Measurements from ENCODE around the gene CEP57L1. TPM values are rescaled to one million over a fixed set of nuclear protein-coding genes. Genes with fewer than 3 reads are reported as not detected.
A peak's percentile ranks its signal among the peaks of the same experiment; 100 is the strongest.

CEP57L1 gene
- total and polyA plus RNA-seq, 9 of the 15 experiments (the other 6 are each of a cell fraction or from before 2014, with no cell fraction given) = 39.4 to 88.6 (median 61.8) TPM

DNA sequence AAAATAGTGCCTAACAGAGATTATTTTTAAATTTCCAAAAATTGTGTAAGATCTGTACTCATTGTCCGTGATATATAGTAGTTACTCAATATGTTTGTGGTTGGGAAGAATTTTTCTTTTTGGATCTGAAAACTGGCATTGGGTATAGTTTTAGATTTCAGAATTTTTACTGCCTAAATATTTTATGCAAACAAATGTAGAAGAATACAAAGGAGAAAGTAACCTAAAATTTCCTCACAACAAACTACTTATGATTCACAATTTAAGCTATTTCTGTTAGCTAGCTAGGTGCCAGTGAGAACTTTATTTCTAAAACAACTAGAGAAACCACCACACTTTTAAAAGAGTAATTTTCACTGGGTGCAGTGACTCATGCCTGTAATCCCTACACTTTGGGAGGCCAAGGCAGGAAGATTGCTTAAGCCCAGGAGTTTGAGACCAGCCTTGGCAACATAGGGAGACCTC is 39.5 kb upstream of the CEP57L1 start:
- Histone ChIP-seq H3K4me2 (ENCODE audit: insufficient read depth, low read length) (no peak overlapping the region), H3K79me2 (ENCODE audit: control insufficient read depth, insufficient read depth, low read length) (no peaks in the 10 kb centered on the region), H3K9me3 (replicated peaks; ENCODE audit: control insufficient read depth, insufficient read depth, low read depth, low read length) (no peaks in the 10 kb centered on the region), H3K9me1 (ENCODE audit: control insufficient read depth, insufficient read depth, low read length) (no peaks in the 10 kb centered on the region), H2AFZ (ENCODE audit: low read depth, low read length) (no peak overlapping the region), H3K27ac (ENCODE audit: extremely low read depth, low read depth, low read length) (no peak overlapping the region), H4K20me1 (replicated peaks; ENCODE audit: control insufficient read depth, insufficient read depth, low read length) (no peaks in the 10 kb centered on the region), H3K4me1 (replicated peaks in 1 of 2; ENCODE audit: control insufficient read depth in 2 of 2, insufficient read depth in 2 of 2, low read length in 2 of 2) (peaks cover 0 to 13% of the 10 kb centered on the region in 2 experiments; a peak in 2 of 5 replicates), H3K4me3 (no peak overlapping the region), H3K9ac (ENCODE audit: insufficient read depth in 1 of 2, low read depth in 2 of 2, low read length in 2 of 2) (no peak overlapping the region), H3K36me3 (ENCODE audit: control insufficient read depth, insufficient read depth, low read length) (no peaks in the 10 kb centered on the region), H3K27me3 (ENCODE audit: control insufficient read depth in 2 of 2, insufficient read depth in 2 of 2, low read length in 2 of 2) (no peaks in the 10 kb centered on the region)
- ATAC-seq (no peak), FAIRE-seq (no peak), DNase-seq (ENCODE audit: extremely low read depth in 1 of 4, low spot score in 3 of 4) (no peak)
- in situ Hi-C loops (cut with MboI) (loop anchor here (25.0 kb wide), 1 partner anchor 144 kb away; no protein-coding TSS in a partner anchor), intact Hi-C loops (cut with micrococcal nuclease) (no loop called here)
- TF ChIP-seq MAFG (tag; conservative IDR thresholded peaks at IDR 0.05) = no peak
- TF ChIP-seq CEBPG (CRISPR knock-in tag; IDR thresholded peaks at IDR 0.05) = no peak
- 0 out of 4 replicates have a peak, but pooled peaks of 1 of the 2 experiments have one; percentile 28 for TF ChIP-seq CEBPG (tag; conservative IDR thresholded peaks at IDR 0.05 in 1 of 2, IDR thresholded peaks at IDR 0.05 in 1 of 2)
- WGBS (ENCODE audit: insufficient coverage, low coverage, missing lambda C conversion rate) = 57% methylated on average over 1 of the region's 1 CpG
- CTCF ChIA-PET (ENCODE audit: low intra/inter-chr PET ratio) = no interaction called here
- BruUV-seq (replicated peaks) = no TSS peak
- POLR2A ChIA-PET = no interaction called here

DNA sequence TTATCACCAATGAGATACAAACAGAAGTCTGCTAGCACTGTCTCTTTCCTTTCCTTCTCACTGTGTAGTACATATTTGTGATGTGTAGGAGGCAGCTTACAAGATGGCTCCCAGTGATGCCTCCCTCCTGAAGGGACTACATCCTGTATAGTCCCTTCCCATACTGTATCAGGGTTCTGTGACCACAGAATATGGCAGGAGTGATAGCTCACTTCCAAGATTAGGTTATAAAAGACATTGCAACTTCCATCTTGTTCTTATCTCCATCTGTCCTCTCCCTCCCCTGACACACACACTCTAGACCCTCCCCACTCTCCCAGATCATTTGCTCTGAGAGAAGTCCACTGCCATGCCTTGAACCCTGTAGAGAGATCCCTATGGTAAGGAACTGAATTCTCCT is 38.6 kb upstream of the CEP57L1 start:
- no peaks in the 10 kb centered on the region for H3K9me1 ChIP-seq (ENCODE audit: control insufficient read depth, insufficient read depth, low read length)
- H3K79me2 ChIP-seq (ENCODE audit: control insufficient read depth, insufficient read depth, low read length) = no peaks in the 10 kb centered on the region
- no peaks in the 10 kb centered on the region for H3K27me3 ChIP-seq (ENCODE audit: control insufficient read depth in 2 of 2, insufficient read depth in 2 of 2, low read length in 2 of 2)
- DNase-seq (ENCODE audit: extremely low read depth in 1 of 4, low spot score in 3 of 4) (peak in 3 of 4 experiments; percentile 14 to 24 (median 19)), ATAC-seq (peak; percentile 79), FAIRE-seq (peak; percentile 35)
- no peak overlapping the region for H3K4me2 ChIP-seq (ENCODE audit: insufficient read depth, low read length)
- H3K4me3 ChIP-seq = no peak overlapping the region
- peaks cover 0 to 12% of the 10 kb centered on the region in 2 experiments; a peak in 2 of 5 replicates for H3K4me1 ChIP-seq (replicated peaks in 1 of 2; ENCODE audit: control insufficient read depth in 2 of 2, insufficient read depth in 2 of 2, low read length in 2 of 2)
- BruUV-seq (replicated peaks) = no TSS peak
- intact Hi-C loops (cut with micrococcal nuclease) (no loop called here), in situ Hi-C loops (cut with MboI) (loop anchor here (25.0 kb wide), 1 partner anchor 144 kb away; no protein-coding TSS in a partner anchor)
- H4K20me1 ChIP-seq (replicated peaks; ENCODE audit: control insufficient read depth, insufficient read depth, low read length) = no peaks in the 10 kb centered on the region
- H3K9me3 ChIP-seq (replicated peaks; ENCODE audit: control insufficient read depth, insufficient read depth, low read depth, low read length) = no peaks in the 10 kb centered on the region
- H3K36me3 ChIP-seq (ENCODE audit: control insufficient read depth, insufficient read depth, low read length) = no peaks in the 10 kb centered on the region
- no peak overlapping the region for H2AFZ ChIP-seq (ENCODE audit: low read depth, low read length)
- CTCF ChIA-PET (ENCODE audit: low intra/inter-chr PET ratio) = no interaction called here
- no peak overlapping the region for H3K27ac ChIP-seq (ENCODE audit: extremely low read depth, low read depth, low read length)
- no peak overlapping the region for H3K9ac ChIP-seq (ENCODE audit: insufficient read depth in 1 of 2, low read depth in 2 of 2, low read length in 2 of 2)
- POLR2A ChIA-PET = no interaction called here
- TF ChIP-seq, protein P1, sequence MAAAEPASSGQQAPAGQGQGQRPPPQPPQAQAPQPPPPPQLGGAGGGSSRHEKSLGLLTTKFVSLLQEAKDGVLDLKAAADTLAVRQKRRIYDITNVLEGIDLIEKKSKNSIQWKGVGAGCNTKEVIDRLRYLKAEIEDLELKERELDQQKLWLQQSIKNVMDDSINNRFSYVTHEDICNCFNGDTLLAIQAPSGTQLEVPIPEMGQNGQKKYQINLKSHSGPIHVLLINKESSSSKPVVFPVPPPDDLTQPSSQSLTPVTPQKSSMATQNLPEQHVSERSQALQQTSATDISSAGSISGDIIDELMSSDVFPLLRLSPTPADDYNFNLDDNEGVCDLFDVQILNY (CRISPR knock-in tag; IDR thresholded peaks at IDR 0.05) = no peak
- no peak for TF ChIP-seq HNRNPL (IDR thresholded peaks at IDR 0.05; ENCODE audit: low read depth, low read length)
- TF ChIP-seq, protein P2, sequence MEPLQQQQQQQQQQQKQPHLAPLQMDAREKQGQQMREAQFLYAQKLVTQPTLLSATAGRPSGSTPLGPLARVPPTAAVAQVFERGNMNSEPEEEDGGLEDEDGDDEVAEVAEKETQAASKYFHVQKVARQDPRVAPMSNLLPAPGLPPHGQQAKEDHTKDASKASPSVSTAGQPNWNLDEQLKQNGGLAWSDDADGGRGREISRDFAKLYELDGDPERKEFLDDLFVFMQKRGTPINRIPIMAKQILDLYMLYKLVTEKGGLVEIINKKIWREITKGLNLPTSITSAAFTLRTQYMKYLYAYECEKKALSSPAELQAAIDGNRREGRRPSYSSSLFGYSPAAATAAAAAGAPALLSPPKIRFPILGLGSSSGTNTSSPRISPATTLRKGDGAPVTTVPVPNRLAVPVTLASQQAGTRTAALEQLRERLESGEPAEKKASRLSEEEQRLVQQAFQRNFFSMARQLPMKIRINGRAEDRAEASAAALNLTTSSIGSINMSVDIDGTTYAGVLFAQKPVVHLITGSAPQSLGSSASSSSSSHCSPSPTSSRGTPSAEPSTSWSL (CRISPR knock-in tag; IDR thresholded peaks at IDR 0.05; ENCODE audit: borderline replicate concordance) = no peak
- TF ChIP-seq RBM39 (optimal IDR thresholded peaks at IDR 0.05; ENCODE audit: low read depth, low read length) = no peak
- no peak for TF ChIP-seq ZNF408 (CRISPR knock-in tag; IDR thresholded peaks at IDR 0.05; ENCODE audit: low read depth)
- TF ChIP-seq MEF2D (tag; conservative IDR thresholded peaks at IDR 0.05; ENCODE audit: low read depth) = 0 out of 2 replicates have a peak, but pooled peaks have one; percentile 43
- TF ChIP-seq, protein P3, sequence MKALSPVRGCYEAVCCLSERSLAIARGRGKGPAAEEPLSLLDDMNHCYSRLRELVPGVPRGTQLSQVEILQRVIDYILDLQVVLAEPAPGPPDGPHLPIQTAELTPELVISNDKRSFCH (CRISPR knock-in tag; IDR thresholded peaks at IDR 0.05) = no peak
- TF ChIP-seq, protein P3 (tag; IDR thresholded peaks at IDR 0.05) = peak; percentile 63; the same call in 1 of the 2 replicates
- TF ChIP-seq ZBTB17 (CRISPR knock-in tag; IDR thresholded peaks at IDR 0.05) = peak; percentile 69; the same call in 1 of the 2 replicates
- TF ChIP-seq CBFA2T3 (IDR thresholded peaks at IDR 0.05) = peak; percentile 18; the same call in 1 of the 2 replicates
